HG02623 (cell line): ENCODE measurements around the gene SOX5.
"Not testable (repeated sequence)": the region's sequence is repeated elsewhere in the genome, so short reads cannot be mapped to it uniquely, and the experiment has no call there.

Source experiments
- ATAC-seq: cut with Tn5 transposase; IDR thresholded peaks from one replicate; pipeline ENCODE4 v1.9.1; 2021; ENCODE audit warnings: moderate library complexity; ENCODE audit not compliant: unreplicated experiment

SOX5 gene

DNA sequence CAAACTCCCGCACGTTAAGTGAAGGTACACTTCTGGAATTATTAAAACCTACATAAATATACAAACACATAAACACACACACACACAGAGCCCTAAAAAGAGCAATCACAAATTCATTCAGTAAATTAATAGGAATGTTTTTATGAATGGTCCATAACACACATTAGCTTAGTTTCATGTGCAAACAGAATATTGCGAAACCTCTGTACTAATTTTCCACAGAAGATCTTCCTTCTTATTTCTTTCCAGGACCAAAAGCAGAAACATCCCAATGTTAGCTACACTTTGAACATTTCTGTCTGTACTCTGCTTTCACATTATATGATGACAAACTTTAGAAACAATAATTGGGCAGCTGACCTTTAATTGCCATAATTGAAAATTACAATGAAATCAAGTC is 101.6 kb downstream of the SOX5 start:
- no peak for ATAC-seq

DNA sequence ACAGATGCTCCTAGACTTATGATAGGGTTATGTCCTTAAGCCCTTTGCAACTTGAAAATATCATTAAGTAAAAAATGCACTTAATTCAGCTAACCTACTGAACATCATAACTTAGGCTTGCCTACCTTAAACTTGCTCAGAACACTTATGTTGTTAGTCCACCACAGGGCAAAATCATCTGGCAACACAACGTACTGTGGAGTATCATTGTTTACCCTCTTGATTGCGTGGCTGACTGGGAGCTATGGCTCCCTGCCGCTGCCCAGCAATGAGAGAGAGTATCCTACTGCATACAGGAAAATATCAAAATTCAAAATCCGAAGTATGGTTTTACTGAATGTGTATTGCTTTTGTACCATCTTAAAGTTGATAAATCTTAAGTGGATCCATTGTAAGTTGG is 105.5 kb downstream of the SOX5 start:
- ATAC-seq, result no peak

DNA sequence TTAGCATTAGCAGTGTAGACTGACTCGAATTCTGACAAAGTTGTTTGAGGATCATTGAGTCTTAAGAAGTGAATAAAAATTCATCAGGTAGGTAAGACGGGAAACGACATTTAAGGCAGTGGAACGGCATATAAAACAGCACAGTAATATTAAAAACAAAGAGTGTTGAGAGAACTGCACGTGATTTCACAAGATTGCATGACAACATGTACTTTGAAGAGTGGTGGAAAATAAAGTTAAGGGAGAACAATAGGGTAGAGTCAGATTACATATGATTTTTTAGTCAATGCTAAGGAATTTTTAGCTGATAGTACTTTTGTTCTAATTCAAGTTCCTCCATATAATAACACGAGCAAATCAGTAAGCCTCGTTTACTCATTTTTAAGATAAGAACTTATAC is 115.4 kb downstream of the SOX5 start:
- no peak for ATAC-seq

DNA sequence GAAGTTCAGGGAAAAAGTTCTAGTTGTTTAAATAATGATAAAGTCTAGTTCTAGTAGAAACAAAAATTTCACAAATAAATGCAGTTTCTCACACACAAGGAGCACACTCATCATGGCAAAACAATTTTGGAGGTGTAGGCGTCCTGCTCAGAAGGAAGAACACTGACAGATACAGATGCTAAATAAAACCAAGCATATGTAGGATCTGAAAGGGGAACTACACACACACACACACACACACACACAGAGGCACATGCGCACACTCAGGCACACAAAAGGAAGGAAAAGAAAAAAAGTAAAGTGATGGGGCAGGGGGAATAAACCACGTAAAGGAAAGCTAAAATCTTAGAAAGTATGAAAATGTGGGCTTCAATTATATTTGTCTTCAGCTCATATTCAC is 117.7 kb downstream of the SOX5 start:
- no peak for ATAC-seq

DNA sequence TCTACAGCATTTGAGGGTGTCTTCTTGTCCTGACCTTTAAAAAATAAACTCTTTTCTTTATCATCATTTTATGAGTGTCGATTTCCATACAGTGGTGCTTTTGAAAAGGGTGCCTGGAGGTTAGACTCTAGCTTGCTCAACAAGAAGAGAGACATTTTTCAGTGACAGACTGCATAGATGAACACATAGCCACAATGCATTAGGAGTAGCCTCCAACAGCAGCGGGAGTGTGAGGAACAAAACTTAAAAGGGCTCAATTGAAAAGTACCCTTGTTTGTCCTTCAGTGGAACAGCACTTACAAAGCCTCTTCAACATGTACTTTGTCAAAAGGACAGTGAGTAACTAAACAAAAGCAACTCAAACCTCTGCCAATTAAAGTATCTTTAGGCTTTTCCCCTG is 119.3 kb downstream of the SOX5 start:
- ATAC-seq, result no peak

DNA sequence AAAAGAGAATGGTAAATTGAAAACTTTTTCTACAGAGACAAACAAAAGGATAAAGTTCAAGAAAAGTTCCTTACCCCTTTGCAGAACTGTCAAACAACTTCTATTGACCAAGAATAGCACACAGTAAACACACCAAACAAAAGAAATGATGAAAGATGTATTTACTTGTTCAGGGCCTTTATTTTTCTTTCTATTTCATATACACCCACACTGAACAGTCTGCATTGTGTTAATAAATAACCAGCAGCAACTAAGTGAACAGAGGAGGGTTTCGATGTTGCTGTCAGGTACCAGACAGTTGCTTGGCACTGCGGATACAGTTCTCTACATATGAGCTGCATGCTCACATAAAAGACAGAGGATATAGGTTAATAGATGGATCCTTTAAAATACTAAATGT is 122.1 kb downstream of the SOX5 start:
- no peak for ATAC-seq

DNA sequence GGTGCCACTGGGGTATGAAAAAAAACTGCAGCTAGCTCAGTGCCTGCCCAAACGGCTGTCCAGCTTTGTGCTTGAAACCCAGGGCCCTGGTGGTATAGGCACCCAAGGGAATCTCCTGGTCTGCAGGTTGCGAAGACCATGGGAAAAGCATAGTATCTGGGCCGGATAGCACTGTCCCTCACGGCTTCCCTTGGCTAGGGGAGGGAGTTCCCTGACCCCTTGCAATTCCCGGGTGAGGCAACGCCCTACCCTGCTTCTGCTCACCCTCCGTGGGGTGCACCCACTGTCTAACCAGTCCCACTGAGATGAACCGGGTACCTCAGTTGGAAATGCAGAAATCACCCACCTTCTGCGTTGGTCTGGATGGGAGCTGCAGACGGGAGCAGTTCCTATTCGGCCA is 124.3 kb downstream of the SOX5 start:
- ATAC-seq, result not testable (repeated sequence)

DNA sequence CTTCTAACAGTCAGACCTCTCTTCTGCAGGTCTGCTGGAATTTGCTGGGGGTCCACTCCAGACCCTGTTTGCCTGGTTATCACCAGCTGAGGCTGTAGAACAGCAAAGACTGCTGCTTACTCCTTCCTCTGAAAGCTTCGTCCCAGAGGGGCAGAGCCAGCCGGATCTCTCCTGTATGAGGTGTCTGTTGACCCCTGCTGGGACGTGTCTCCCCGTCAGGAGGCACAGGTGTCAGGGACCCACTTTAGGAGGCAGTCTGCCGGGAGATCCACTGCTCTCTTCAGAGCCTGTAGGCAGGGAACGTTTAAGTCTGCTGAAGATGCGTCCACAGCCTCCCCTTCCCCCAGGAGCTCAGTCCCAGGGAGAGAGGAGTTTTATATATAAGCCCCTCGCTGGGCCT is 125.1 kb downstream of the SOX5 start:
- ATAC-seq, result no peak

DNA sequence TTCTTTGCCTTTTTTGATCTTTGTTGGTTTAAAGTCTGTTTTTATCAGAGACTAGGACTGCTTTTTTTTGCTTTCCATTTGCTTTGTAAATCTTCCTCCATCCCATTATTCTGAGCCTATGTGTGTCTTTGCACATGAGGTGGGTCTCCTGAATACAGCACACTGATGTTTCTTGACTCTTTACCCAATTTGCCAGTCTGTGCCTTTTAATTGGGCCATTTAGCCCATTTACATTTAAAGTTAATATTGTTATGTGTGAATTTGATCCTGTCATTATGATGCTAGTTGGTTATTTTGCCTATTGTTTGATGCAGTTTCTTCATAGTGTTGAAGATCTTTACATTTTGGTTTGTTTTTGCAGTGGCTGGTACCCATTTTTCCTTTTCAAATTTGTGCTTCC is 126.6 kb downstream of the SOX5 start:
- ATAC-seq, result not testable (repeated sequence)

DNA sequence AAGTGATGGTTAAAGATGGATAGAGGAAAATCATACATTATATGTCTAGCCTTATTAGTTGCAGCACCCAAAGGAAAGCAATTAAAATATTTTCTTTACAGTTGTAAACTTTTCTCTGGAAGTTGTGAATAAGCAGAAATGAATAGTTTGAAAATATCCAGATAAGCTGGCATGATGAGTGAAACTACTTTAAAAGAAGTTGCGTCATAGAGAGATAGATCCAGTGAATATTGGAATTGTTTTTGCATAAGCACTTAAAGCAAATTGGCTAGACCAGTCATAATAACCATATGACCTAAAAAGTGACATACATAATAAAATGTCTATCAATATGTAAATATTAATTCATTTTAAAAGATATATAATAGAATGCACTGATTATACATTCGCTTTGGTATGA is 132.1 kb downstream of the SOX5 start:
- no peak for ATAC-seq

DNA sequence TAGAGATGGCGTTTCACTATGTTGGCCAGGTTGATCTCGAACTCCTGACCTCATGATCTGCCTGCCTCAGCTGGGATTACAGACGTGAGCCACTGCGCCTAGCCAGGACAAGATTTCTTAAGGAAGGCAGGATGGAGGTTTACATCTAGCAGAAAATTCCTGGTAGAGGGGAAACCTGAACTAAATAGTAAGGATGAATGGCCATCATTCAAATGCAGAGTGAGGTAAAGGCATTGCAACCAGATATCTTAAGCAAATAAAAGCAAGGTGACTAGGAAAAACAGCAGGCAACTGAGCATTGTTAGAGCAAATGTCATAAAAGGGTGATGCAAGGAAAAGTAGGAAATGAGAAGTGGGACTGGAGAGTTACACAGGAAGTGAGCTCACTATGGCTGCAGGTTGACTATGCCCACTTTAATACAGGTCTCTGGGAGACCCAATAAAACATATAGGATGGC is 133.0 kb downstream of the SOX5 start:
- no peak for ATAC-seq

DNA sequence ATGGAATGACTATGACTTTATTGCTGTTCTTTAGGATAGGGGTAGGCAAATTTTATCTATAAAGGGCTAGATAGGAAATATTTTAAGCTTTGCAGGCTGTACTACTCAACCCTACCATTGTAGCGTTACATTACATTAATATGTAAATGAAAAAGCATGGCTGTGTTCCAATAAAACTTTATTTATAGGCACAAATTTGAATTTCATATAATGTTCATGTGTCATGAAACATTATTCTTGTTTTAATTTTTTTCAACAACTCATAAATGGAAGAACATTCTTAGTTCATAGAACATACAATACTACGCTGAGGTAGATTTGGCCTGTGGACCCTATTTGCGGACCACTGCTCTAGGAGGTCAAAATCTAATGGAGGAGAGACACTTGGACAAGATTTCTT is 133.7 kb downstream of the SOX5 start:
- ATAC-seq, result no peak

DNA sequence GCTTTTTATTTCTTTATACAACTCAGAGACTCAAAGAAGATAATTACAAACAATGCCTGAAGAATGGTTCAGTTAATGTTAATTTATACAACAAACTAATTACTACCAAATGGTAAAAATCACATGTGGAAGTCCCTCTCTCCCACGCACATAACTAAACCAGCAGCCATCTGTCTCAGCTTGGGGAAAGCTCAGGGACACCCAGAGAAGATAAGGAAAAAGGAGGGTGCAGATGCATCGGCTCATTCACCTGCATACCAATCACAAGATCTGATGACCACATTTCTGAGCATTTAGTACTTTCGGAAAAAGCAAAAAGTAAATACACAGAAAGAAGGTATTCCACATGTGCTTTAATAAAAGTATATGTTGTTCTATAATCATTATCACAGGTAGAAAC is 136.3 kb downstream of the SOX5 start:
- ATAC-seq, result no peak

DNA sequence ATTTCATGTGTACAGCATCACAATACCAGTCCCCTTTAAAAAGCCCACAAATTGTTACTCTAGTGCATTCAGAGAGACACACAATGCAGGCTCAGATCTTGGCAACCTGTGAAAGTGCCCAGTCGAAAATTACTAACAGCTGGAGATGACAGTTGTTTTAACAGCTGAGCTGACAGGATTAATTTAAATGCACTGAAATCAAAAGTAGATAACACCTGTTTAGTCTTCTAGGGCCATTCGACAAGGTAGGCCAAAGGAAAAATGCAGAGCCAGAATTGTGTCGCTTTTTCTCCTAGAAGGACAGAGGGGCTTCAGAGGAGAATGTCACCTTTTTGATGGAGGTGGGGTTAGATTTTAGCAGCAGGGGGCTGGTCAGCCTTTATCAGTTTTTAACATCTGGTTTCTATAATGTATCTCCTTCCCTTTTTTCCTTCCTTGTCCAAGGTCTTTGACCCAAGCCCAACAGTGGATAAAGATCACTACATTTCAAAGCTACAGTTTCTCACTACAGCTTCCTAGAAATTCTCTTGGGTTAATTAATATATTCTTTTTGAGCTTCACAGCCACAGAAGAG is 139.1 kb downstream of the SOX5 start:
- ATAC-seq, result no peak

DNA sequence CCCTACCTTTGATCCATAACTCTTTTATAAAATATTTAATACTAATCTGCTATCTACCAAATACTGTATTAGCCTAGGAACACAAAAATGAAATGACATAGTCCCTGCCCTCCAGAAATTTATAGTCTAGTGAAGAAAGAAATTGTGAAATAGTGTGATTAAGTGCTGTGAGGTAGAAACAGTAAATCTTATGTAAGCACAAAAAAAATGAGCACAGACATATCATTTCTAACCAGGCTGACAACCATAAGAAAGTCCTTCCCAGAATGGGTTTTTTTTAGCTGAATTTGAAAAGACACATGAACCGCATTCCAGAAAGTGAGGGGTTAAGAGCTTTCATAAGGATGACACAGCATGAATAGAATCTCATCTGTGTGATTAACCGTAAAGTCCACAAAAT is 145.9 kb downstream of the SOX5 start:
- no peak for ATAC-seq

DNA sequence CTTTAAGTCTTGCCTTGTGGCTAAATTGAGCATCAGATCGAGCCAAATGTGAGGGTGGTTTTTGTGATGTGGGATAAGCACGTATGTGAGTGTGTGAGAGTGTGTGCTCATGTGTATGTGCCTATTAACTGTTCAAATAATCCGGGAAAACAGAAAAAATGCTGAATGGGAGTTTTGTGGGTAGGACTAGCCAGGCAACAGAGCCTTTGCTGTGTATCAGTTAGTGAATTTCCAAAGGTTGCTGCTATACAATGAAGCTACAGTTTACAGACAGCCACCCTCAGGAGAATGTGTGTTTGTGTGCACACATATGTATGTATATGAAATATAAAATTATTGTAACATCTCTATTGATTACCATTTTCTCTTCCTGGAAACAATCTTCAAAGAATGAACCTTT is 154.0 kb downstream of the SOX5 start:
- ATAC-seq, result no peak

DNA sequence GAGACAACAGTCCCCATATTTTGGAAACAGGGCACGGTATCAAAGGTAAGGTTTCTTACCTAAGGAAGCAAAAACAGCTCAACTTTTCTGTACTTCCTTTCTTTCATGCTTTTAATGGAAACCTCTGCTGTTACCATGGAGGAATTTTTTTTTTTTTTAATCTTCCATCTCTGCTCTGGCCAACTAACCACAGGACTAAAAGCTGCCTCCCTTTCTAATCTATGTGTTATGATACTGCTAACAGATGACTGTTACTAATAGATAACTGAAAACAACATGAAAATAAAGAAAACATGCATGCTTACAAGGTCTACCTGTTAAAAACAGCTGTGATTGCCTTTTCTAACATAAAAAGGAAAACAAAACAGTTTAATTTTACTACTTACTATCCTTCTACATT is 168.4 kb downstream of the SOX5 start:
- no peak for ATAC-seq

DNA sequence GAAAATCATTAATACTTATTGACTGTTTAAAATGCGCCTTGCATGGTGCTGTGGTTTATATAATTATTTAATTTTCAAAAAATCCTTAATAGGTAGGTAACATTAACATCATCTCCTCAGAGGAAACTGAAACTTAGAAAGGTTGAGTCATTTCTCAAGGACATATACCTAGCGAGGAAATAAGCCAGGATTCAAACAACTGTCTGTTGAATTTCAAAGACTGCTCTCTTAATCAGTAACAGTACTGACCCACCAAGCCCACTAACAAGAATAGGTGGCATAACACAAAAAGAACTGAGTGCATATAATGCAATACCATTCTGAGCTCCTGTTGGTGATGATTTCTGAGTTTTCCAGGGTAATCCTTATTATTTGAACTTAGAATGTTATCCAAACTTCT is 174.3 kb downstream of the SOX5 start:
- no peak for ATAC-seq

DNA sequence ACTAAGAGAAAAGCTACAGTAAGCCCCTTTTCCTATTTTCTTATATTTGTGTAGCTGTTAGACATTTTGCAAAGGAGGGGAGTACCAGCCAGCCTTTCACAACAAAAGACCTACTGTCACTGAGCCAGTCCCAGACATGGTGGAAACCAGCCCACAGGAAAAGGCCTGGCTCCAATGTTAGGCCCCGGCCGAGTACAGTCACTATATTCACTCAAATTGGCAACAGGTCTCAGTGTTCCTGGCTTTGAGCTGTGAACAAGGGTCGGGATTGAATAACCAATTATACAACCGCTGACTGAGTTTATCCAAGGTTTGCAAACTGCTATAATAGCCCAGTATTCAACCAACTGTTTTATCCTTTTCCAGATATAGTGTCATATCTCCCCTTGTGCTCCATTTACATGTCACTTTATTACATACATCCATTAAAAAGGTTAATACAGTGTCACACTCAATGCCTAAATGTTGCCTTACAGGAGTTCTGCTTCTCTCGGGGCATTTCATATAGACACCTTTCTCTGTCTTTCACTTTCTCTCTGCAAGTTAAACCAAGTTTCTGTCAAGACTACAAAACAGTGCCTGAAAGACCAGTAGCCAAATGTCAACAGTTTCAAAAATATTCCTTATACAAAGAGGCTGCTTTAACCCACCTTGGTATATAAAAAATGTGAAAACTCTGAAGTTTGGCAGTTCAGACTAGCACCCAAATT is 178.1 kb downstream of the SOX5 start:
- ATAC-seq, result no peak

DNA sequence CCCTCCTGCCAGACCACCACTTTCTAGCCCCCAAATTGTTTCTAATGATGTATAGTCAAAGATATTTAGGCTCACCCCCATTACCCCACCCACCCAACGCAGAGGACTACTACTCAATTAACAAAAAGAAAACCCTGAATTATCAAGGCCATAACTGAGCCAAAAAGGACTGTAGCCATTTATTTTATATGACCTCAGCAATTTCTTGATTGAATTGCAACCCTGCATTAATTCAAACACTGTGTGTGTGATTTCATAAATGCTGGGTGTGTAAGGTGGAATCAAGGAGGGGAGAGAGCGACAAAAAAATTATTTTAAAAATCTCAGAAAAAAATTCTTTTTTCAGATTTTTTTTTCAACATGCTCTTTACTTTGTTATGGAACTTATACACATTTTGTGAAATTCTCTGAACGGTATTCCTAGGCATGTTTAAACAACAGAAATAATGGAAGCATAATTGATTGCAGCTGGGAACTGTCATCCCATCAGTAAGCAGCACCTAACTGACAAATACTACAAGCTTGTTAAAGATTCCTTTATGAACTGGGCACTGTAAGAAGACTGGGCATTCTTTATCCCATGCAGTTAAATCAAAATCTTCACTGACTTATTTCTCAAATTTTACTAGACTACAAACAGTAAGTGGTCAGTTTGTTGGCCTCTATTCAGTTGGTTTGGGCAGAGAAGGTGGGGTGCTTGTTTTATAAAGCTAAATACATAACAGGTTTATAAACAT is 179.1 kb downstream of the SOX5 start:
- no peak for ATAC-seq

DNA sequence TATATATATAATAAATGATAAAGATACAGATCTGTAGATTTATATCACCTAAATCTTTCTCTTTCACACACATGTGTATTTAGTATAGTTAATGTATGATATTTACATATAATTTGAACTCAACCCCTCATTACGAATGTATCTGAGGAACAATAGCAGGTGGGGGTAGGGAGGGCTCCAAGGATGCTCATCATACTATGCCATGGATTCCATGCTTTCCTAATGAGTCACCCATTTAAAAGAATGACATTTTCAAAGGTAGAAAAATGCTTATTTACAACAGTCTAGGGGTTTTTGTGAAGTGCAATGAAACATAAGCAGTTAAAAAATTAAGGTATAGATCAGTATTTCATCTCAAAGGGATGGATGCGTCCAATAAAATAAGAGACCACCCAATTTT is 181.6 kb downstream of the SOX5 start:
- ATAC-seq, result no peak

DNA sequence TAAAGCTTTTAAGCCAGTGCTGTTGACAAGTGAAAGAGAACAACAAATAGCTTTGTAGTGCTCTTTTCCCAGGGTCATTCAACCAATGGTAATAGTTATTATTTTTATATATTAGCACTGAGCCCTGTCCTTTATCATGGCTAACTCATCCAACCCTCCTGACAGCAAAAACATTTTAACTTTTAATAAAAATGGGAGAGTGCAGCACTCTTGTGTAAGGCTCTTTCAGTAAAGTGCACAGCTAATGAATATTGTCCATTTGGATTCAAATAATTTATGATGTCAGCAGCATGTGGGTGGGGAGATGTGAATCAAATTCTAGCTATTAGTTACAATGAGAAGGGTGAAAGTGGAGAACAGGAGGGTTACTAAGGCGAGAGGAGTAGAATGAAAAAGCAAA is 185.7 kb downstream of the SOX5 start:
- no peak for ATAC-seq
